GM18870 (cell line): ENCODE results near the gene RBM44.
"Not testable (repeated sequence)": the region's sequence is repeated elsewhere in the genome, so short reads cannot be mapped to it uniquely, and the experiment has no call there.

Experiments
- ATAC-seq: cut with Tn5 transposase; IDR thresholded peaks from one replicate; pipeline ENCODE4 v1.9.1; 2021; ENCODE audit warnings: moderate library complexity; ENCODE audit not compliant: unreplicated experiment

Gene RBM44

GRCh38 chr2:237854295-237854694 lies 55.7 kb downstream of the RBM44 start:
- no peak for ATAC-seq

GRCh38 chr2:237857791-237858190 lies 59.2 kb downstream of the RBM44 start:
- ATAC-seq = no peak

DNA sequence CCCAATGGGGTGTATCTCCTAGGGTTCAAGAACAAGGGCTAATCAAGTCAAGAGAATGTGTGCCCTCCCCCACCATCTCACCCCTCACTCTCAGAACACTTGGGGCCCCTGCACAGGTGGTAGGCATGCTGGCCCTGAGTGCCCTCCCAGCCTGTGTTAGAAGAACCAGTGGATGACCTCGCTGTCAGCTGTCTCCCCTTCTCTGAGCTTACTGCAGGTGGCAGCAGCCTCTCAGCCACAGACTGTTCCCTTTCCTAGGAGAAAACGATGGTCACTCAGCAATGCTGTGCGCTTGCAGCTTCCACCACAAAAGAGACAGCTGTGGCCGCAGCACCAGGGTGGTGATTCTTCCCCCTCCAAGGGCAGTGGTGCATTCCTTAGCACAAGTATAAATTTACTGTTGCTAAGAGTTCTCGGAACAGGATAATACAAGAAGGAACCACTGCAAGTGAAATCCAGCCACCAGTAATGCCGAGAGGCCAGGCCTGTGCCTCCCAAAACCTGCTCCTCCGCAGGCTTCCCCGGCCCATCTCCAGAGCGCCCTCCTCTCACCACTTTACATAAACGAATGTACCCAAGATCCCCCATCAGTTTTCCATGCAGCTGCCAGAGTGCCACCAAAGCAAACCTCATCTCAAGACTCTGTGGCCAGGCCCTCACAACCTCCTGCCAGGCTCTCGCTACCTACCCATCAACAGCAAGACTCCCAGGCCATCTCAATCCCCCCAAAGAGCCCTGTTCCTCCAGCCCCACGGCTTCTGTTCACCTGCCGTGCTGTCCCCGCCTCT lies 59.9 kb downstream of the RBM44 start:
- no peak for ATAC-seq

- ATAC-seq = no peak
Observed at GRCh38 chr2:237859082-237859433, 60.5 kb downstream of the RBM44 start.

GRCh38 chr2:237859533-237860272 lies 61.1 kb downstream of the RBM44 start, which contains the start of gene RAMP1:
Gene RAMP1 (plus strand): TSS chr2:237859623. CDS start chr2:237859676, 53 bp downstream.
- no peak for ATAC-seq

DNA sequence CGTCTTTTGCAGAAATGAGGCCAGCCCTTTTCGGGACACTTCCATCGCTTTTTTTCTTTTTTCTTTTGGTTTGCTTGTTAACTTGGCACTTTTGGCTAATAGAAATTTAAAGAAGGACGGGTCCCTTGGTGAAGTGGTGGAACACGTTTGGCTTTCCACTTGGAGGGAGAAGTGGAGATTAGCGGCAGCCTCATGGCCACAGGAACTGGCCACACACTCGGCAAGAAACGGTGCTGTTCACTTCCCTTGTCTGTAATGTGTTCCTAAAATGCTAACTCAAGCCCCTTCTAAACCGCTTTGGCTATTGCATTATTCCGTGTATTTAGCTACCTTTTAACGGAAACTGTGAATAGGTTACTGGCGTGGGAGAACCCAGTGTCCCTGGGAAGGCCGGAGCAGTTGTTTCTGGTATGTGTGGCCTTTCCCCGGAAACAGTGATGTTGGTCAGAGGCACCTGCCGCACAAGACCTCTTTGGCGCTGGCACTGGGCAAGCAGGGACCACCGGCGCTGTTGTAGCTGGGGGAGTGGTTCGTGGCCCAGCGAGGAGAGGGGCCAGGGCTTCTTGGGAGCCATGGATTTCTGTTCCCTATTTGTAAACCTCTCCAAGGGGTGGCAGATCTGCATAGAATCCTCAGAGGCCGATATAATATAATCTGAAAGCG lies 61.8 kb downstream of the RBM44 start:
- no peak for ATAC-seq

GRCh38 chr2:237861875-237862527 lies 63.4 kb downstream of the RBM44 start:
- no peak for ATAC-seq

- no peak for ATAC-seq
Observed at GRCh38 chr2:237862528-237862895, 63.9 kb downstream of the RBM44 start.

DNA sequence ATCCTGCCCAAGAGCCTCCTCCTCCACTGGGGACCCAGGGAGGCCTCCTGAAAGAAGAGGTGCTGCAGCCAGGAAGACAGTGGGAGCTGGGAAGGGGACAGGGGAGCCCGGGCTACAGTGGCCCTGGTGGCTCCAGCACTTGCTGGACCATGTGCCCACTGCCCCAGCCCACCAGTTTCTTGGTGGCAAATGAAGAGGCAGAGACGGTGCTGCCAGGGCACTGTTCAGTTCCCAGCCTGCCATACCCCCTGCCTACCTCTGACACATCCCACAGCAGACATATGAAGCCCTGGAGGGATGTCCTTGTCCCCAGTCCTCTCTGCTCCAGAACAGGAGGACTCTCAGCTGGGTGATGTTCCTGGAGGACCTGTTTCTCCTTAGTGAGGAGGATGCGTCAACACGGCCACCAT lies 64.5 kb downstream of the RBM44 start:
- ATAC-seq = no peak

- ATAC-seq = no peak
Observed at GRCh38 chr2:237863689-237864443, 65.3 kb downstream of the RBM44 start.

GRCh38 chr2:237864444-237864931 lies 65.9 kb downstream of the RBM44 start:
- ATAC-seq = no peak

DNA sequence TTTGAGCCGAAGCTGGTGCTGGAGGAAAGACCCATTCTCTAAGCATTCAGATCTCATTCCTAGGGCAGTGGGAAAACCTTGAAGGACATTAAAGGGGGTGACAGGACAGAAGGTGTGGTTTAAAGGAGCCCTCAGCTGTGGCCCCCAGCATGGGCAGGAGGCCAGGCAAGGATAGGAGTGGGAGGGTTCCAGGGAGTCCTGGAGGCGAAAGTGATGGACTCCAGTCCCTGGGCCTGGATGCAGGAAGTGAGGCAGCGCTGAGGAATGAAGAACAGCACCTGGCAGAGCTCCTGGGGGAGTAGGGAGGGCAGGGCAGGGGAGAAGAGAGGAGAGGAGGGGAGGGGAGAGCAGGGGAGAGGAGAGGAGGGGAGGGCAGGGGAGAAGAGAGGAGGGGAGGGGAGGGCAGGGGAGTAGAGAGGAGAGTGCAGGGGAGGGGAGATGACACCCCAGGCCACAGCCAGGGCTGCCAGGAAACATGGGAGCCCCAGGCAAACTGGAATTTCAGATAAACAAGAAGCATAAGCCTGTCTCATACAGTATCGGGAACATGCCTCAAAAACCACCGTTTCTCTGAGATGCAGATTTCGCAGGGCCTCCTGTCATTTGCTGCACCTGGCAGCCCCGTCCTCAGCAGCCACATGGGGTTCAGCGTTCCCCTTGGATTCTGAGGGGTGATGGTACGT lies 66.5 kb downstream of the RBM44 start:
- ATAC-seq = no peak

DNA sequence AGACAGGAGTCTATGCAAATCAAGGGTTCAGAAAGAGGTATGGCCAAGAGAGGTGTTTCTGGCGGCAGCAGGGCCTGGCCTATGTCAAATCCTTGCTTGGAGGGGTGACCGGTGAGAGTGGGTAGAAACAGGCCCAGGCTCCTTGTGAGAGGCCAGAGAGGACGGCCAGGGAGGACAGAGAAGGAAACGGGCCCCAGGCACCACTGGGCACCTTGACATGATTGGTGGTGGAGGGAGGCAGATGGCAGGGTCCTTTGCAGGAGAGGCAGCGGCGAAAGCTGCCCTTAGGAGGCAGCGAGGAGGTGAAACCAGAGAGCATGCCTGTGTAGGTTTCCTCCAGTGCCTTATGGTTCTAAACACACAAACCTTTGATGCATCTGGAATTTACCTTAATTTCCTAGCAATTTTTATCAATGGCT lies 67.1 kb downstream of the RBM44 start:
- no peak for ATAC-seq

DNA sequence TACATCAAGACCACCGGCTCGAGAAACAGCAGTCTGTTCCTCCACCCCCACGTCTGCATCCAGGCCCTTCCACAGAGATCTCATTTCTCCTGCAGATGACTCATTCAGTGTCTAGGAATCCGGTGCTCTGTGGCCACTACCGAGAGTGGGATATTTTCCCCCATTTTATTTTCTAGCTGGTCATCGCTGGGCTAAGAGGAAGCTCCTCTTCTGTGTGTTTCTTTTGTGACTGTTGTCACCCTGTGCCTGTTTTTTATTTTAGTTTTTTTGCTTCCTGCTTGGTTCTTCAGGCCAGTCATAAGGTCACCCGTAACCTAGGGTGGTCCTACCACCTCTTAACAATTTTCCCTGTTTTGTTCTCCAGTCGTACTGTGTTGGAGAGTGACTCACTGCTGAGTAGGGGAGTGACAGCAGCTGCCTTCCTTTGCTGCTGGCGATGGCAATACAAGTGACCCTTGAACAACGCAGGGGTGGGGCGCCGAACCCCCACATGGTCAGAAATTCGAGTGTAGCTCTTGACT lies 67.6 kb downstream of the RBM44 start:
- no peak for ATAC-seq

DNA sequence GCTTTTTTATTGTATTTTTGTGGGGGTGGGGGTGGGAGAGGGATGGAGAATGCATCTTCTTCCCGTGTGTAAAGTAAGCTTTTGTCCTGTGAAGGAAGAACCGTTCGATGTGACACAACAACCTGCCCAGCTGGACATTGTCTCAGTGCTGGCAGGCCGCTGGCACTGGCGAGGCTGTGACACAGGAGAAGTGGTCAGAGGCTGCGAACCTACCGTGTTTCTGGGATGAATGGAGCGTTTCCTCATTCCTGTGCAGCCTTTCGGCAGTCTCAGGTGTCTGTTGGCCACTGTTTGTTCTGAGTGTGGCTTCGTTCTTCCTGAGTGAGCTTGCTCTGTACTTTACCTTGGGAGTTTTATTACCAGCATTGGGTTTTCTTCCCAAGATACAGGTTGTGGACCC lies 68.9 kb downstream of the RBM44 start:
- ATAC-seq = no peak

DNA sequence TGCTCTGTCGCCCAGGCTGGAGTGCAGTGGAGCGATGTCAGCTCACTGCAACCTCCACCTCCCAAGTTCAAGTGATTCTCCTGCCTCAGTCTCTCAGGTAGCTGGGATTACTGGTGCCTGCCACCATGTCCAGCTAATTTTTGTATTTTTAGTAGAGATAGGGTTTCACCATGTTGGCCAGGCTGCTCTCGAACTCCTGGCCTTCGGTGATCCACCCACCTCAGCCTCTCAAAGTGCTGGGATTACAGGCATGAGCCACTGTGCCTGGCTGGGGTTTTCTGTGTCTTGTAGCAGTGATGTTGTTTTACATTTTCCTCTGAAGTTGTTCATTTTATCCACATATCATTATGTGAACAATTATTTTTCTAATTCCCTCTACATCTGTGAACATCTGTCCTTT lies 69.5 kb downstream of the RBM44 start:
- not testable (repeated sequence) for ATAC-seq

GRCh38 chr2:237868631-237869342 lies 70.2 kb downstream of the RBM44 start:
- ATAC-seq = no peak

DNA sequence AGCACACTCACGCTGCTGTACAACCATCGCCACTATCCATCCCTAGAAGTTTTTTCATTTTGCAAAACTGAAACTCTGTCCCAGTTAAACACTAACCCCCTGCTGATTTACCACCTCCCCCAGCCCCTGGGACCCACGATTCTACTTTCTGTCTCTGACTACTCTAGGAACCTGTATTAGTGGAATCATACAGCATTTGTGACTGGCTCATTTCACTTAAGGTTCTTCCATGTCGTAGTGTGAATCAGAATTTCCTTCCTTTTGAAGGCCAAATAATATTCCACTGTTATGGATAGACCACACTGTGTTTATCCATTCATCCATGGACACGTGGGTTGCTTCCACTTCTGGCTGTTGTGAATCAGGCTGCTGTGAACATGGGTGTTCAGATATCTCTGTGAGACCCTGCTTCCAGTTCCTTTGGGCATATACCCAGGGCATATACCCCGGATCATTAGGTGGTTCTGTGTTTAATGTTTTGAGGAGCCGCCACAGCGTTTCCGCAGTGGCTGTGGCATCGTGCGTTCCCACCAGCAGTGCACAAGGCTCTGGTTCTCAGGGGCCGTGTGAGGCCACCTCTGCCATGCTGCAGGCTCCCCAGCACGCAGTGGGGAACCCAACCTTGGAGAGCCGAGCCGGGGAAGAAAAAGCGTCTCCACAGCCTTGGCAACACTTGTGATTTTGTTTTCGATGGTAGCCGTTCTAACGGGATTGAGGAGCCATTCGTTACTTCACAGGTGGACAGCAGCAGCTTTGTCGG lies 70.9 kb downstream of the RBM44 start:
- no peak for ATAC-seq
